WERI-Rb-1 (cell line): Measurements from ENCODE around the gene SZT2.
"Not testable (repeated sequence)": the region's sequence is repeated elsewhere in the genome, so short reads cannot be mapped to it uniquely, and the experiment has no call there.

Source experiments
- DNase-seq: peaks from one replicate; pipeline ENCODE4 v3.0.0-alpha.2; 2020
- H3K27ac ChIP-seq: fragments of 250-450 bp; sonication (Bioruptor Pico); 2 replicates; pipeline ENCODE4 v1.5.1; 2020; ENCODE audit warnings: mild to moderate bottlenecking, moderate library complexity
- H3K27me3 ChIP-seq: fragments of 250-450 bp; sonication (Bioruptor Pico); 2 replicates; pipeline ENCODE4 v1.5.1; 2021; ENCODE audit warnings: mild to moderate bottlenecking, low read depth, moderate library complexity; ENCODE audit not compliant: insufficient read depth, severe bottlenecking
- H3K36me3 ChIP-seq: fragments of 250-450 bp; sonication (Bioruptor Pico); 2 replicates; pipeline ENCODE4 v1.5.1; 2020; ENCODE audit warnings: mild to moderate bottlenecking, moderate library complexity
- H3K4me3 ChIP-seq: 2 replicates; pipeline ENCODE4 v1.5.1; 2011; ENCODE audit warnings: low read depth, mild to moderate bottlenecking, control low read depth, low read length
- H3K9me3 ChIP-seq: fragments of 250-450 bp; sonication (Bioruptor Pico); 2 replicates; pipeline ENCODE4 v1.5.1; 2021; ENCODE audit warnings: mild to moderate bottlenecking, moderate library complexity; ENCODE audit not compliant: severe bottlenecking
- TF ChIP-seq, protein P1 (sequence below): IDR thresholded peaks from 2 replicates; pipeline ENCODE4 v1.5.1; 2011; ENCODE audit warnings: low read depth, mild to moderate bottlenecking, control low read depth, inconsistent platforms, low read length

The SZT2 gene

DNA sequence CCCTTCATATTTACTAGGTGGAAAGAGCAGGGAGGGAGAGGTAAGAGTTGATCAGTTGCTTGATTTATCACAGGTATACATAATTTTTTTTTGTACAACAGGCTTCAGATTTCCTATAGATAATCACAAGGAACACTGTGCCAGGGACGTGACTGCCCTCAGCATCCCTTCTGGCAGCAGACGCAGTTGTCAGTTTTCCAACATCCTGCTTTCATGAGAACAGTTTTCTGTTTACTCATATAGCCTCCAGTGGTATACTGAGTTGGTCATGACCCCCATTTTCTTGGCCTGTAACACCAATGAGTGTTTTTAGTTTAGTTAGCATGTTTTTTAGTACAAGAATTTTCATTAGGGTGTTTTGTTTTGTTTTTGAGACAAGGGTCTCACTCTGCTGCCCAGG is 103.1 kb downstream of the SZT2 start:
- Histone ChIP-seq H3K27me3 (no peaks in the 10 kb centered on the region), H3K36me3 (no peaks in the 10 kb centered on the region), H3K9me3 (peaks cover 3% of the 10 kb centered on the region), H3K4me3 (no peak overlapping the region), H3K27ac (no peak overlapping the region)
- TF ChIP-seq, protein P1, sequence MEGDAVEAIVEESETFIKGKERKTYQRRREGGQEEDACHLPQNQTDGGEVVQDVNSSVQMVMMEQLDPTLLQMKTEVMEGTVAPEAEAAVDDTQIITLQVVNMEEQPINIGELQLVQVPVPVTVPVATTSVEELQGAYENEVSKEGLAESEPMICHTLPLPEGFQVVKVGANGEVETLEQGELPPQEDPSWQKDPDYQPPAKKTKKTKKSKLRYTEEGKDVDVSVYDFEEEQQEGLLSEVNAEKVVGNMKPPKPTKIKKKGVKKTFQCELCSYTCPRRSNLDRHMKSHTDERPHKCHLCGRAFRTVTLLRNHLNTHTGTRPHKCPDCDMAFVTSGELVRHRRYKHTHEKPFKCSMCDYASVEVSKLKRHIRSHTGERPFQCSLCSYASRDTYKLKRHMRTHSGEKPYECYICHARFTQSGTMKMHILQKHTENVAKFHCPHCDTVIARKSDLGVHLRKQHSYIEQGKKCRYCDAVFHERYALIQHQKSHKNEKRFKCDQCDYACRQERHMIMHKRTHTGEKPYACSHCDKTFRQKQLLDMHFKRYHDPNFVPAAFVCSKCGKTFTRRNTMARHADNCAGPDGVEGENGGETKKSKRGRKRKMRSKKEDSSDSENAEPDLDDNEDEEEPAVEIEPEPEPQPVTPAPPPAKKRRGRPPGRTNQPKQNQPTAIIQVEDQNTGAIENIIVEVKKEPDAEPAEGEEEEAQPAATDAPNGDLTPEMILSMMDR: no peak
- DNase-seq: no peak

DNA sequence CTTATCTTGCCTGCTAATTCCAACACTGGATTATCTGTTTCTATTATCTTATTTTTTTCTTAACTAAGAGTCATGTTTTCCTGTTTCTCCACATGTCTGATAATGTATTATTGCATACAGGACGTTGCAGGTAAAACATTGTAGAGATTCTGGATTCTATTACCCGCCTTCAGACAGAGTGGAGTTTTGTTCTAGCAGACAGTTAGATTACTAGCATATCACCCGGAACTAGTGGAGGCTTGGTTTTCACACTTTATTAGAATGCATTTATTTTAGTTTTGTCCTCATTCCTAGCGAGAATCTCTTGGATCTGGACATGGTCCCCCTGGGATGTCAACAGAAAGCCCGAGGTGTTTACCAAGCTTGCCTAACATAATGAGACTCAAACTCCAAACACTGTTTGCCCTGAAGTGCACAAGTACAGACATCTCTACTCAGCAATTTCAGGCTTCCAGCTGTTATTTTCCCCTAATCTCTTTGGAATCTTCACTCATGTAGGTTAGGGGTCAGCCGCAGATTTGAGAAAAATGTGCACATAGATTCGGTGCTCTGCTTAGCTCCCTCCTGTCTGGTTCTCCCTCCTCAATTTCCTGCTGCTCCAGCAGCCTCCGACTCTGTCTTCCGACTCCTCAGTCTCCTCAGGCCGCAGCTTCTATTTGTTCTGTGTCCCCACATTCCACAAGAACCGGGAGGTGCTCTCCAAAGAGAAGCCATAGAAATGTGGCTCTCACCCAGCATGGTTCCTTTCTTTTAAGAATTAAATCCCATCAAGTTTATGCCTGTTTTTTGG is 104.2 kb downstream of the SZT2 start:
- H3K27me3 ChIP-seq: no peaks in the 10 kb centered on the region
- TF ChIP-seq, protein P1: no peak
- DNase-seq: no peak
- H3K36me3 ChIP-seq: no peaks in the 10 kb centered on the region
- H3K4me3 ChIP-seq: no peak overlapping the region
- no peak overlapping the region for H3K27ac ChIP-seq
- no peaks in the 10 kb centered on the region for H3K9me3 ChIP-seq

DNA sequence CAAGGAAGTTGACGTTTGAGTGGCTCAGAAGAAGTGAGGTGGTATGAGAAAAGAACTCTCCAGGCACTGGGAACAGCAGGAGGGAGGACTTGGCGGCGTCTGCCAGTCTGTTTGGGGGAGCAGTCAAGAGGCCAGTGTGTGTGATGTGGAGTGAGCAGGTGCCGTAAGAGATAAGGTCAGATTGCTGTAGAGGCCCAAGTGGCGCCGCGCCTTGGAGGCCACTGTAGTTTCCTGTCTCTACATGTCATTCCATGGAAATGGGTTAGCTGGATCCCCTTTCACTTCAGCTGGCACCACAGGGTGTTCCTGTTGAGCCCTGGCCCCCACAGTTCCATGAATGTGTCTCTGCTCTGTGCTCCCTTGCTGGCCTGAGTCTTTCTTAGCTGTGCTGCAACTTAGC is 105.5 kb downstream of the SZT2 start:
- TF ChIP-seq, protein P1: no peak
- no peak overlapping the region for H3K27ac ChIP-seq
- no peak for DNase-seq
- H3K27me3 ChIP-seq: no peaks in the 10 kb centered on the region
- H3K4me3 ChIP-seq: no peak overlapping the region
- no peaks in the 10 kb centered on the region for H3K9me3 ChIP-seq
- no peaks in the 10 kb centered on the region for H3K36me3 ChIP-seq

DNA sequence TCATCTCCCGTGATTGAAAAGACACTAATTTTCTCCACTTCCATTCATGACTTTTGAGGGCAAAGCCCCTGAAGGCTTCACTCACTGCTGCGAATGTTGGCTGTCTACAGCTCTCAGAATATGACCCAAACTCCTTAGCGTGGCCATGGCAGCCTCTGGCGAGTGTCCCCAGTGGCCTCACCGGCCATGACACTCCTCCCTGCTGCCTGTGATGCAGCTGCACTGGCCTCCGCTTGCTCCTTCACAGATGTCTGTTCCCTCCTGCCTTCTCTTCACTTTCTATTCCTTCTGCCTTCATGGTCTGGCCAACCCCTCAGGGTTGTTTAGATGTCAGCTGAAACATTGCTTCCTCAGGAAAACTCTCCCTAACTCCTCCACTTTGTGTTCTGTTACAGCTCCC is 110.2 kb downstream of the SZT2 start:
- TF ChIP-seq, protein P1: 0 out of 2 replicates have a peak, but pooled peaks have one; percentile 1
- Histone ChIP-seq H3K27ac (no peak overlapping the region), H3K36me3 (no peaks in the 10 kb centered on the region), H3K4me3 (no peak overlapping the region), H3K9me3 (no peaks in the 10 kb centered on the region), H3K27me3 (no peaks in the 10 kb centered on the region)
- DNase-seq: no peak

DNA sequence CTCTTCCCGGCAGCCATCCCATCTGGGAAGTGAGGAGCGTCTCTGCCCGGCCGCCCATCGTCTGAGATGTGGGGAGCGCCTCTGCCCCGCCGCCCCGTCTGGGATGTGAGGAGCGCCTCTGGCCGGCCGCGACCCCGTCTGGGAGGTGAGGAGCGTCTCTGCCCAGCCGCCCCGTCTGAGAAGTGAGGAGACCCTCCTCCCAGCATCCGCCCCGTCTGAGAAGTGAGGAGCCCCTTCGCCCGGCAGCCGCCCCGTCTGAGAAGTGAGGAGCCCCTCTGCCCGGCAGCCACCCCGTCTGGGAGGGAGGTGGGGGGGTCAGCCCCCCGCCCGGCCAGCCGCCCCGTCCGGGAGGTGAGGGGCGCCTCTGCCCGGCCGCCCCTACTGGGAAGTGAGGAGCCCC is 112.1 kb downstream of the SZT2 start:
- not testable (repeated sequence) for H3K36me3 ChIP-seq, H3K27ac ChIP-seq, H3K4me3 ChIP-seq, DNase-seq, H3K27me3 ChIP-seq, H3K9me3 ChIP-seq

DNA sequence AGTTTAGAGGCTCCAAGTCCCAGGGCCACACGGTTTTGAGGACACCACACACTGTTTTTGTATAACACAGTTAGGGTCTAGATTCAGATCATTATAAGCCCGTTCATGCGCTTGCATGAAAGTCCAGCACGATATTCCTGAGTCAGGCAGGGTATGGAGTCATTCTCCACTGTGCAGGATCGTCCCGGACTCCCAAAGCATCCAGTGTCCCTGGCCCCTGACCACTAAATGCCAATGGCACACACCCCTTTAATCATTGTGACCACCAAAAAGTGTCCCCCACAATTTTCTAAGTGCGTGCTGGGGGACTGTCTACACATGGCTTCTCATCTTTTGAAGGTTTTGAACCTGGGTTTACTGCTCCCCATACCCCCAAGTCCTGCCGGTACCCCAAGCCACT is 113.8 kb downstream of the SZT2 start:
- Histone ChIP-seq H3K27me3 (no peaks in the 10 kb centered on the region), H3K4me3 (no peak overlapping the region), H3K27ac (no peak overlapping the region), H3K9me3 (no peaks in the 10 kb centered on the region), H3K36me3 (no peaks in the 10 kb centered on the region)
- no peak for DNase-seq
- TF ChIP-seq, protein P1: no peak
